ENCODE measurements around the gene FADS2. TPM values are rescaled to one million over a fixed set of nuclear protein-coding genes. Genes with fewer than 3 reads are reported as not detected.

The FADS2 gene
- total RNA-seq, 1 experiment from 2014 or later: 19.2 TPM

GRCh38 chr11:61851900-61852295 lies 23.8 kb downstream of the FADS2 start:
- no peak overlapping the region for H3K27ac Mint-ChIP-seq (ENCODE audit: unreplicated experiment)
- no TSS peak for BruUV-seq (replicated peaks)
- intact Hi-C loops (cut with micrococcal nuclease; ENCODE audit: unreplicated experiment): no loop called here
- no peak for DNase-seq
- no peaks in the 10 kb centered on the region for H3K27me3 Mint-ChIP-seq (ENCODE audit: unreplicated experiment)
- CTCF ChIA-PET: no interaction called here
- TF ChIP-seq CTCF (IDR thresholded peaks at IDR 0.05; ENCODE audit: unreplicated experiment): no peak
- H3K4me1 Mint-ChIP-seq (ENCODE audit: low read depth, unreplicated experiment): no peaks in the 10 kb centered on the region
- no peaks in the 10 kb centered on the region for H3K9me3 Mint-ChIP-seq (ENCODE audit: low read depth, unreplicated experiment)
- no peaks in the 10 kb centered on the region for H3K36me3 Mint-ChIP-seq (ENCODE audit: insufficient read depth, unreplicated experiment)
- H3K4me3 Mint-ChIP-seq (ENCODE audit: low read depth, unreplicated experiment): no peak overlapping the region

- Mint-ChIP-seq H3K4me3 (ENCODE audit: low read depth, unreplicated experiment) (no peak overlapping the region), H3K27me3 (ENCODE audit: unreplicated experiment) (no peaks in the 10 kb centered on the region), H3K27ac (ENCODE audit: unreplicated experiment) (no peak overlapping the region), H3K9me3 (ENCODE audit: low read depth, unreplicated experiment) (no peaks in the 10 kb centered on the region), H3K36me3 (ENCODE audit: insufficient read depth, unreplicated experiment) (no peaks in the 10 kb centered on the region), H3K4me1 (ENCODE audit: low read depth, unreplicated experiment) (no peaks in the 10 kb centered on the region)
- CTCF ChIA-PET: no interaction called here
- no TSS peak for BruUV-seq (replicated peaks)
- no peak for DNase-seq
- intact Hi-C loops (cut with micrococcal nuclease; ENCODE audit: unreplicated experiment): no loop called here
- no peak for TF ChIP-seq CTCF (IDR thresholded peaks at IDR 0.05; ENCODE audit: unreplicated experiment)
Measured at GRCh38 chr11:61853698-61854169, 25.6 kb downstream of the FADS2 start.

- CTCF ChIA-PET: no interaction called here
- H3K27me3 Mint-ChIP-seq (ENCODE audit: unreplicated experiment): no peaks in the 10 kb centered on the region
- no peaks in the 10 kb centered on the region for H3K36me3 Mint-ChIP-seq (ENCODE audit: insufficient read depth, unreplicated experiment)
Measured at GRCh38 chr11:61854206-61854895, 26.3 kb downstream of the FADS2 start.

GRCh38 chr11:61854966-61855714 lies 27.0 kb downstream of the FADS2 start:
- no TSS peak for BruUV-seq (replicated peaks)
- CTCF ChIA-PET: no interaction called here
- no peak for DNase-seq
- H3K4me1 Mint-ChIP-seq (ENCODE audit: low read depth, unreplicated experiment): peaks cover 3% of the 10 kb centered on the region
- H3K27ac Mint-ChIP-seq (ENCODE audit: unreplicated experiment): no peak overlapping the region
- TF ChIP-seq CTCF (IDR thresholded peaks at IDR 0.05; ENCODE audit: unreplicated experiment): no peak
- no peaks in the 10 kb centered on the region for H3K9me3 Mint-ChIP-seq (ENCODE audit: low read depth, unreplicated experiment)
- H3K4me3 Mint-ChIP-seq (ENCODE audit: low read depth, unreplicated experiment): no peak overlapping the region
- intact Hi-C loops (cut with micrococcal nuclease; ENCODE audit: unreplicated experiment): no loop called here
- no peaks in the 10 kb centered on the region for H3K36me3 Mint-ChIP-seq (ENCODE audit: insufficient read depth, unreplicated experiment)
- no peaks in the 10 kb centered on the region for H3K27me3 Mint-ChIP-seq (ENCODE audit: unreplicated experiment)

More at GRCh38 chr11:61854206-61854895, 26.3 kb downstream of the FADS2 start:
- no TSS peak for BruUV-seq (replicated peaks)
- Mint-ChIP-seq H3K4me1 (ENCODE audit: low read depth, unreplicated experiment) (no peaks in the 10 kb centered on the region), H3K27ac (ENCODE audit: unreplicated experiment) (no peak overlapping the region), H3K4me3 (ENCODE audit: low read depth, unreplicated experiment) (no peak overlapping the region), H3K9me3 (ENCODE audit: low read depth, unreplicated experiment) (no peaks in the 10 kb centered on the region)
- no peak for DNase-seq
- TF ChIP-seq CTCF (IDR thresholded peaks at IDR 0.05; ENCODE audit: unreplicated experiment): no peak
- intact Hi-C loops (cut with micrococcal nuclease; ENCODE audit: unreplicated experiment): no loop called here

All from Calu3 (cell line).